Measurements from ENCODE around the gene ADRA2B.
A peak's percentile ranks its signal among the peaks of the same experiment; 100 is the strongest.
"Not testable (repeated sequence)": the region's sequence is repeated elsewhere in the genome, so short reads cannot be mapped to it uniquely, and the experiment has no call there.

ADRA2B gene

DNA sequence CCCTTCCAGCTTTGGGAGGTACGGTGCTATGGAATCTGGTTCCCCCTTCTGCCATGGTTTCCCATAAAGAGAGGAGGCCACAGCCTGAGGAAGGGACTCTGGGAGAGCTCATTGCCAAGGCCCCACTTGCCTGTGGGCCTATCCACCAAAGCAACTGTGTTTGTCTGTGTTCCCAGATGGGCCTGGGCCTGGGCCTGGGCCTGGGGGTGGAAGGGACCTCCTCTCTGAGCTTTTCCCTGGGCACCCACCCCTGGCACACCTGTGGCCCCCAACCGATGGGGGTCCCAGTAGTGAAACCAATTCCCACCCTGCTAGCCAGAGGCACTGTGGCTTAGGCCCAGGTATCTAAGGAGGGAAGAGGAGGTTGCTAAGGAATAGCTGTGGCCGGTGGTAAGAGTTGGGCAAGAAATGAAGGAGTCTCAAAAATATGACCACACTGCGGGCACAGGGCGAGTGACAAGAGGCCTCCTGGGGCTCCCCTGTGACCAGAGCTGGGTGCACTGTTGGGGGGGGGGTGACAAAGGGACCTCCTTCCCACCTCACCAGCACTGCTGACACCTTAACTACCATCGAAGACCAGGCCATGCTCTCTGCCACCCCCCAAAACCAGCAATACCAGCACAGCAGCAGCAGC is 33.8 kb upstream of the ADRA2B start:
- DNase-seq = no peak

DNA sequence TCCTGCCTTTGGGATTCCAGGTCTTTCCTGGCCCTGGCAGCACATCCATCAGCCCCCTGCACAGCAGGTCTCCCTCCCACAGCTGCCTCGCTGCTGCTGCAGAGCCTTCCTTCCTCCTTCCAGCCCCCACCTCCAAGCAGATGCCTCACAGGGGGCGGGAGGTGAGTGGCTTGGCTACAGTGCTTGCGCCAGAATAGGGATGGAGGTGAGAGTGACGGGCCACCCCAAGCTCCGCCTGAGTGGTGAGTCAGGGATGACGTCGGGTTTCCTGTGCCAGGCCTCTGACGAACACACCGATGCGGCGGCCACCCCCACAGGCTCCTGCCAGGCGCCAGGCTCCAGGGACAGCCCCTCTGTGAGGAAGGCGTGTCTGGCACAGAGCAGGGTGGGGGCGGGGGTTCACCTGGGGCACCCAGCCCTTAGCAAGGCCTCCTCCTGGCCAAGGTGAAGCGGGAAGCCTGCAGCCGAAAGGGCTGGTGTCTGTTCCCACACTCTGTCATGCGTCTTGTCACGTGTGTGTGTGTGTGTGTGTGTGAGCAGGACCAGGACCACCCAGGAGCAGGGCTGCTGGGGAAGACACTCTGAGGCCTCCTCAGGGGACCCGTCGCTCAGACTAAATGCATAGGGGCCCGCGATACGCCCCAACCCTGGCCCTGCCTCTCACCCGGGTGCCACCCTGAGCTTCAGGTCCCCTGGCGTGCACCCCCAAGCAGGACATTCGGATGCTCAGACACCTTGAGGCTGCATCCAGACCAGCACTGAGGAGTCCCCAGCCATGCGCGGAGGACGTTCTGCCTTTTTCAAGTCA is 32.2 kb upstream of the ADRA2B start:
- peak; percentile 53 to 76 for DNase-seq

DNA sequence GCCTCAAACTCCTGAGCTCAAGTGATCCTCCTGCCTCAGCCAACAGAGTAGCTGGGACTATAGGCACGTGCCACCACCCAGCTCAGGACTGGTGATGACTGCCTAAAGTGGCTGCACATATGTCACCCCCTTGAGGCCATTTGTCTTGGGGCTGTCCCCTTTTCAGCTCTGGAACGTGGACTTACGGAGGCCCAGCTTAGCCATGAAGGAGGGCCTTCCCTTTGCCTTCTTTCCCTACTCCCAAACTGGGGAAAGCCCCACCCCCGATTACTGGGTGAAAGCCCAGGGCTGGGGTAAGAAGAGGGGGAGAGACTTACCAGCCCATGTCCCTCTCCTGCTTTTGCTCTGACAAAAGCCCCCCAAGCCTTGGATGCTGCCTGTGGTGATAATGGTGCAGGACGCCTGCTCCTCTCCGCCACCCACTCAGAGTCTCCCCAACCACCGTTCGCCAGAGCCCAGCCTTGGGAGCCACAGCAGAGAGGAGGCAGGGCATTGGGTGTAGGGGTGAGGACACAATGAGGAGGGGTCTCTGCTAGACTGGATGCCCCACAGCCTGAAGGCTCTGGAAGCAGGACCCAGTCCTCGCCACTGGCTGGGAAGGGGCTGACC is 31.3 kb upstream of the ADRA2B start:
- DNase-seq = no peak

DNA sequence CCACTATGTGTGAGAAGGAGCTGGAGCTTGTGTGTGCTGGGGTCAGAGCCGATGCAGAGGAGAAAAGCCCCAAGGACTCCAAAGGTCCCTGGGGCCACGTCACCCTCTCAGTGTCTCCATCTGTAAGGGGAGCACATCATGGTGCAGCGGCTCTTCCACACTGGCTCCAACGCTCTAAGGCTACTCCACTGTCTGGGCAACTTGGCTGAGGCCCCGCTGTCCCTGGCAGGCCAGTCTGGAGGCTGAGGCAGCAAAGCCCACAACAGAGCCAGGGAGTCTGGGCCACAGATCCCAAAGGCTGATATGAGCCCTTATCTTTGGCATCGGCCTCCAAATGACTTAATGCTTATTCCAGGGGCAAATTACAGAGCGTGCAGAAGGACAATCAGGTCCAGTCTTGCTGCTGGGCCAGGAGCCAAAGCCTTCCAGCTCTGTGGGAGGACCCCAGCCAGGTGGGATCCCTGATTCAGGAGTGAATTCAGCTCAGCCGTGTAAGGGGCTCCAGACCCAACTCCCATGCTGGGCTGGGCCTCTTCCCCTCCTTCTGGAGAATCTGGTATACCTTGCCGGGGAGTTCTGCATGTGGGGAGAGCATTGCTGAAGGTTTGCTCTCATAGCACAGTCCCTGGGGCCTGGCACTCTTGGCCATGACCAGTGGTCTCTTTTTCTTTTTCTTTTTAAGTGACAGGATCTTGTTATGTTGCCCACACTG is 30.7 kb upstream of the ADRA2B start:
- DNase-seq = peak in 1 of 2 experiments; percentile 33

DNA sequence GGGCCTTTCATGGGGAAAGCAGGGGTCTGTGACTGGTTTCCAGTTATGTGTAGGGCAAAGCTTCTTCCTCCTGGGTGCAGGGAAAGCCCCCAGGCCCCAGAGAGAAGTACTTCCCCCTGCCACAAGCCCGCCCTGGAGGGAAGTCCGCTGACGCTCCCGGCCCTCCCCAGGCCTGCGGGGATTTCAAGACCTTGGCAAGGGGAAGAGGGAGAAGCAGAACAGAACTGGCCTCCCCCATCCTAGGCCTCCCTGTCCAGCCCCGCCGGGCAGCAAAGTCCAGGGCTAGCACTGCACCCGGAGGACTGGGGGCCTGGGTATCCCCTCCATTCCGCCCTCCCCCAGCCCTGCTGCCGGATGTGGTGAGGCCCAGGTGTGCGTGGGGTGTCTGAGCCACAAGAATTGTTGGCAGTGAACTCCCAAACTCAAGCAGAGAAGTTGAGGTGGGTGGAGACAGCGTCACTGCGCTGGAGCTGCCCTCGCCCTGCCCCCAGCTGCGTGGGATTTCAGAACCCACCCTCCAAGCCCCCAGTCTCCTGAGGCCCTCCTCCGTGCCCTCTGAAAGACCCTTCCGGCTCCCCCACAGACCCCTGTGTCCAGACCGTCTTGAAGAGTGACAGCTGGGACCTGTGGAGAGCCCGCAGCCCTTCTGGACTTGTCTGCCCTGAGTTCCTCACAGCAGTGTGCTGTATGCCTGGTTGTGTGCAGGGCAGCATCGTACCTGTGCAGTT is 29.9 kb upstream of the ADRA2B start:
- no peak for DNase-seq

DNA sequence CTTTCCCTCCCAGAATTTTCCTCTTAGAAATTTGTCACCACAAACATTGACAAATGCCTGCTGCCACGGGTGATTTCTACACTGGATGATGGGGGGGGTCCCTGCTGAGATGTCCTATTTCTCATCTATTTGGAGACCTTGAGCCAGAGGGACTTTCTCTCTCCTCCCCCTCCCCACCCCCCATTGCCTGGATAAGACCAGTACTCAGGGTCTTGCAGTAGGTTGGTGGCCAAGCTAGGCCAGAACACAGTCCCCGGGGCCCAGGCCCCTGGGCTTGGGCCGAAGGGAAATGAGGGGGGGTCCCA is 29.4 kb upstream of the ADRA2B start:
- DNase-seq = no peak

DNA sequence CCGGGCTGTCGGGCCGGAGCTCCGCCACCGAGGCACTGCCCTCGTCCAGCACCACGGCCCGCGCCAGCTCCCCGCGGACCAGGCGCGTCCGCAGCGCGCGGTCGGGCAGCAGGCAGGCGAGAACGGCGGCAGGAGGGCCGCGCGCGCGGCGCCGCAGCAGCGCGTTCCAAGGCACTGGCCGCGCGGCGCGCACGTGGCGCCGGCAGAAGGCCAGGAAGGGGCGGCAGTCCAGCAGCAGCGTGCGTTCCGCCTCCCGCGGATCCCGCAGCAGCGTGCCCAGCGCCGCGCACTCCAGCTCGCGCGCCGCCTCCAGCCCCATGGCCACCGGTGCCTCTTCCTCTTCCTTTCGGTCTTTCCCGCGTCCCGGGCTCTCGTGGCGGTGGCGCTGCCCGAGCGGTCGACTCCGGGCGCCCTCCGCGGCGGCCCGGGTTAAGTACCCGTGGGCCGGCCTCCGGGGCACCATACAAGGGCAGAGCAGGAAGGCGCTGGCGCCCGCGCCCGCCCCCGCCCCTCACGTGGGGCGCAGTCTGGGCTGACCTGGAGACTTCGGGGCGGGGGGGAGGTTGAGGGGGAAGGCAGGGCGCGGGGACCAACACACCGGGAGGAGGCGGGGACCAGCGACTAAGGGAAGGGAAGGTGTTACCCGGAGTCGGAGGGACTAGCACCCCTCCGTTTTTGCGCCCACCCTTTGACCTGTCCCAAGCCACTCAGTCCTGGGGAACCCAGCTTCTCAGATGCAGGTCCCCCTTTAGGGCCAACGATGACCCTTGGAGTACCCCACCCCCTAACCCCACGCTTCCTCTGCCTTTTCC is 28.9 kb upstream of the ADRA2B start, which contains the start of gene DUSP2:
Gene DUSP2, minus strand, starts transcription at position 405 of the 812 bp plus-strand sequence. Its CDS starts 86 bp downstream, at position 319.
- DNase-seq = peak; percentile 68 to 78

DNA sequence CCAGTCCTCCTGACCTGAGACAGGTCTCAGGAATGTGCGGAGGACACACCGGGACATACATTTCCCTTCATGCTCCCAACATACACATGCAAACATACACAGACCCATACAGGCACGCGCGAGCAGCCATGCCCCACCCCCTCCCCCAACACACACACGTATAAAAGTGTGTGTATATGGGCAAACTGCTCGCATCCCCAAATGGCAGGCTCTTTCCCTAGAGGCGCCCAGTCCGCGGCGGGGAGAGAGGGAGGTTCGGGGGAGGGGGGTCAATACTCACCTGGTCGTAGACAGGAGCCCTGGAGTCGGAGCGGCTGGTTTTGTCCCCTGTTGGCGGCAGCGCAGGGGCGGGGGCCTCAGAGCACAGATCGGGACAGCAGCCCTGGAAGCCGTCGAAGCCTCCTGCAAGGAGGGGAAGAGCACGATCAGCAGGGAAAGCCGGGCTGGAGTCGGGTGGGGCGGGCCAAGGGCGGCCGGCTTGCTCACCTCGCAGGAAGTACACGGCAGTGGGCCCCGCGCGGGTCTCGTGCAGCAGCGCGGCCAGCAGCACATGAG is 28.2 kb upstream of the ADRA2B start:
- peak in 1 of 2 experiments; percentile 24 for DNase-seq

DNA sequence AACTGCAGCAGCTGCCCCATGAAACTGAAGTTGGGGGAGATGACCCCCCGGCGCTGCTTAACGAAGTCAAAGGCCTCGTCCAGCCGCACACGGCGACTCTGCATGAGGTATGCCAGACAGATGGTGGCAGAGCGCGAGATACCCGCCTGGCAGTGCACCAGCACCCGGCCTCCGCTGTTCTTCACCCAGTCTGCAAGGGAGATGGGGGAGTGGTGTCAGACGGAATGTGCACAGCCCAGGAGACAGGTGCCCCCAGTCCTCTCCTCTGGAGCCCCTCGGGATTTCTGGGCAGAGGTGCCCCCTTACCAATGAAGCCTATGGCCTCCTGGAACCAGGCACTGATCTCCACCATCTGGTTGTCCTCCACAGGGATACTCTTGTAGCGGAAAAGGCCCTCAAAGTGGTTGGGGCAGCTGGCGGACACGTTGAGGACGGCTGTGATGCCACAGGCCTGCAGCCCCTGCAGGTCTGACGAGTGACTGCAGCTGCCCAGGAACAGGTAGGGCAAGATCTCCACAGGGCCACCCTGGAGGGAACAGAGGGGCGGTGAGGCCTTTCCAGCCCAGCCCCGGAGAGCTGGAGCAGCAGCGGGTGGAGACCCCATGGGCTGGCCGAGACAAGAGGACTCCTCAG is 27.6 kb upstream of the ADRA2B start:
- DNase-seq = peak; percentile 54 to 57

DNA sequence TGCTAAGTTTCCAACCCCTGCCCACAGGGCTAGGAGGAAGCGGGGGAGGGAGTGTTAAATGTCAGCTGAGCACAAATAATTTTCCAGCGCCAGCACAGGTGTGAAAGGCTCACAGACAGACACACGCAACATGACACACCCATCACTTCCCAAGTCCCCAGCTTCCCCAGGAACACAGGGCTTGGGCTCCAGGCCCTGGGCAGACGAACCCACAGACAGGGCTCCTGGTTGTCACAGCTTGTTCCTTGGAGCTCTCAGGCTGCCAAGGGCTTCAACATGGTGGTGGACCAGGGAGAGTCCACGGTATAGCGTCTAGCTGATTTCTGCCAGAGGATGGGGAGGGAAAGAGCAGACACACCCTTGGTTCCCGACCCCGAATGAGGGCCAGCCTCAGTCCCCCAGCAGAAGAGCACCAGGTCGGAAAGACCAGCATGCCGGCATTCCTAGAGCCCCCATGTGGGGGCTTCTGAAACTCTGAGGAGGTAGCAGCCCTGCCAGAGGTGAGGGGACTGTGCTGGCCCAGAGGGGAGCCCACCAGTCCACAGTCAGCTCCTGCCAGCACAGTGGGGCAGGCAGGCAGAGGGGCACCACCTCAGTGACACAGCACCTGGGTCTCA is 27.0 kb upstream of the ADRA2B start:
- DNase-seq = no peak

DNA sequence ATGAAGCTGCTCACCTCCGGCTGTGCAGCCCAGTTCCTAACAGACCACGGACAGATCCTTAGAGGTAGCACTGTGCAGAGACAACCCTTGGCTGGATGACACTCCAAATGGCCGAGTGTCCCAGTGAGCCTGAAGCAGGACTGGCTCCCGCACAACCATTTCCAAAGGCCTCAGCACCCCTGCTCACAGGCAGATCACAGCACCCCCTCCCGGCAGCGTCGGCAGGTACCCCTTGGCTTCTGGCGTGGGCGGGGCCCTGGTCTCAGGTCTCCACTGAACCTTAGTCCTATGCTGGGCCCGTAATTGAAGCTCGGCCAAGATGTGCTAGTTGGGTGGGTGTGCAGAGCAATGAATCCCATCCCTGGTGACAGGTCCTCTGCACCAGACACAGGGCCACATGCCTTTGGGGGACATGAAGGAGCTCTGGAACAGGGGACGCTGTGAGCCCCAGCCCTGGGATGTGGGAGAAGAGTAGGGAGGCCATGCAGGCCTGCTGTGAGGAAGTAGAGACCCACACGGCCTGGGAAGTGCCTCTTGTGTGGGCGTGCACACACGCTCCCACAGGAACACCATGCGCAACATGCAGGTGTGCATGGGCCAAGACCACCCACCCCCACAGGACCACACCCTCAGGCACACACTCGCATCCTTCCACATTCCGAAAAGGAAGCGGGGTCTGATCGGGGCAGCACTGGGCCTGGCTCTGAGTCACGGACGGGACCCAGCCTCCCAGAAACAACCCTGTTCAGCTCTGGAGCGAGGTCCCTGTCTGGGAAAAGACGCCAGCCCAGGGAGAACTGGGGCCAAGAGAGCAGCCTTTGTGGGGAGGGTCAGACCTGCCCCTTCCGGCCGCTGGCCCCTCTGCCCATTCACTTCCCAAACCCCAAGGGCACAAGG is 26.1 kb upstream of the ADRA2B start:
- no peak for DNase-seq

DNA sequence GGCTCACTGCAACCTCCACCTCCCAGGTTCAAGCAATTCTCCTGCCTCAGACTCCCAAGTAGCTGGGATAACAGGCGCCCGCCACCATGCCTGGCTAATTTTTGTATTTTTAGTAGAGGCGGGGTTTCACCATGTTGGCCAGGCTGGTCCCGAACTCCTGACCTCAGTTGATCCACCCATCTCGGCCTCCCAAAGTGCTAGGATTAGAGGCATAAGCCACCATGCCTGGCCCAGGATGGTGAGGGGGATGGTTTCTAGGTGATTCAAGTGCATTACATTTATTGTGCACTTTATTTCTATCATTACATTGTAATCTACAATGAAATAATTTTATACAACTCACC is 25.2 kb upstream of the ADRA2B start:
- not testable (repeated sequence) for DNase-seq

DNA sequence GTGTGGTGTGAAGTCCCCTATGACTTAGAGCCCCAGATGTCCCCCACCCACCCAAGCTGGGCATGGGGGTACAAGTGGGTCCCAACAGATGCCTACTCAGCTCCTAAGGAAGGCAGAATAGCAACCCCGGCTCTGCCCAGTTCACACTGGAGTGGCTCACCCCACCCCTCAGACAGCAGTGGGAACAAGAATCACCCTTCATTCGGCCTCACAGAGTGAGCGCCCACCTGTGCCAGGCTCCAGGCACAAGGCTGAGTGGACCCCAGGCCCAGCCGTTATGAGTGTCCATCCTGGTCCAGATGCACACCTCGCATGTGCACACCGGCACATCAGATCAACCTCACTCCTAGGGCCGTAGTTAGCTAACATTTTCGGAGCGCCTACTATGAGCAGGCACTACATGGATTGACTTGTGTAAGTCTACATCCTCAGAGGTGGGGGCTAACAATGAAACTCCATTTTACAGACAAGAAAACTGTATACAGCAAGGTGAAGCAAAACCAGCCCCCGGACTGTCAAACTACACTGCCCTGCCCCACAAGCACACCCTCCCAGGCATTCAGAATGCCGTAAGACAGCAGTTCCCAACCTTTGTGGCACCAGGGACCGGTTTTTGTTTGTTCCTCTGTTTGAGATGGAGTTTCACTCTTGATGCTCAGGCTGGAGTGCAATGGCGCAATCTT is 24.7 kb upstream of the ADRA2B start:
- DNase-seq = no peak

DNA sequence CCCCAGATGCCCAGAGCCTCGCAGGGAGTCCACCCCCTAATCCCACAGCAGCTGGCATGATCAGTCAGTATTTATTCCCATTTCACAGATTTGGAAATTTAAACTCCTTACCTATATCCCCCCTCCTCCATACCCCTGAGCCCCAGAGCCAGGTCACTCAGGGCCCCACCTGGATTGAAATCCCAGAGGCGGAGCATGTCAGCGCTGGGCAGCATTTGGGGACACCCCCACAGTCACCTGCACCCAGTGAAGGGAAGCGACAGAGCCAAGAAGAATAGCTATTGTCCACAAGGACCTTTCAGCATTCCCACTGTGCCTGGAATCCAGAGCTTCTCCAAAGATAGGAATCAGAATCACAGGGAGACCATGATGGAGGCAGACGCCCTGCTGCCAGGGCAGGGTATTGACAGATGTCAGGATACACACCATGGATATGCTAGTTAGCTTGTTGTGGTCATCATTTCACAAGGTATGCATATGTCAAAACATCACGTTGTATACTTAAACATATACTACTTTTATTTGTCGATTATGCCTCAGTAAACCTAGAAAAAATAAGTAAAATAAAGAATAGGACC is 22.9 kb upstream of the ADRA2B start:
- no peak for DNase-seq

DNA sequence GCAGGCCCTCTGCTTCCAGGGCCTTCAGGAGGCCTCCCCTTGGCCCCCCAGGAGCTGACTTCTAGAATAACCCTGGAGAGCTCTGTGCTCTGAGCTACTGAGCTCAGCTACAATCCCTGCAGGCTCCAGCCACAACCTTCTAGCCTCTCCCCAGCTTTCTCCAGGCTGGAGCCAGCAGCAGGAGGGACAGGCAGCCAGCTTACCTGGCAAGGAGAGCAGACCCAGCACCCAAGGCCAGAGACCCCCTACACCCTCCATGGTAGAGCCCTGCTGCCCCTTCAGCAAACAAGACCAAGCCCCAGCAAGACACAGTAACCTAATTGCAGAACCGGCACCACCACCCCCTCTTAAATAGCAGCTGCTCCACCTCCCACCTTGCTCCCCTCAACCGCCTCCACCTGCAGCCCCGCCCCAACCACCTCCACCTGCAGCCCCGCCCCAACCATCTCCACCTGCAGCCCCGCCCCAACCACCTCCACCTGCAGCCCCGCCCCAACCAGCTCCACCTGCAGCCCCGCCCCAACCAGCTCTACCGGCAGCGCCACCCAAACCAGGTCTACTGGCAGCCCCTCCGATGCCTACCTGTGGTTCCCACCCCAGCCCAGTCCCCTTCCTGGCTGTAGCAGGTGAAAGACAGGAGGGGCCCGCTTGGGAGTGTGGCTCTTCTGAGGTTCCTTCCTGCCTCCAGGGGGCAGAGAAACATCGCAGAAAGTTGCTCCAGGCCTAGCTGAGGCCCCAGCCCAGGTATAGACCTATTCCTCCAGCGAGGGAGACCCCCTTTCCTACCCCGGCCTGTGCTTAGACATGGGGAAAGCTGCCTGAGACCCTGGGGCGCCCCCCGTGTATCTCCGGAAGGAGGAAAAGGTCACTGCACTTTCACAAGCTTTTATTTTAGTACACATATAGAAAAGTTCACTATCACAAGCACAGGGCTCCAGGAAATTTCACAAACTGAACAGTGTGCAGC is 22.1 kb upstream of the ADRA2B start, which contains the start of gene ASTL:
Gene ASTL, minus strand, starts transcription at position 324 of the 967 bp plus-strand sequence. Its CDS starts 66 bp downstream, at position 258.
- peak; percentile 50 to 58 for DNase-seq

DNA sequence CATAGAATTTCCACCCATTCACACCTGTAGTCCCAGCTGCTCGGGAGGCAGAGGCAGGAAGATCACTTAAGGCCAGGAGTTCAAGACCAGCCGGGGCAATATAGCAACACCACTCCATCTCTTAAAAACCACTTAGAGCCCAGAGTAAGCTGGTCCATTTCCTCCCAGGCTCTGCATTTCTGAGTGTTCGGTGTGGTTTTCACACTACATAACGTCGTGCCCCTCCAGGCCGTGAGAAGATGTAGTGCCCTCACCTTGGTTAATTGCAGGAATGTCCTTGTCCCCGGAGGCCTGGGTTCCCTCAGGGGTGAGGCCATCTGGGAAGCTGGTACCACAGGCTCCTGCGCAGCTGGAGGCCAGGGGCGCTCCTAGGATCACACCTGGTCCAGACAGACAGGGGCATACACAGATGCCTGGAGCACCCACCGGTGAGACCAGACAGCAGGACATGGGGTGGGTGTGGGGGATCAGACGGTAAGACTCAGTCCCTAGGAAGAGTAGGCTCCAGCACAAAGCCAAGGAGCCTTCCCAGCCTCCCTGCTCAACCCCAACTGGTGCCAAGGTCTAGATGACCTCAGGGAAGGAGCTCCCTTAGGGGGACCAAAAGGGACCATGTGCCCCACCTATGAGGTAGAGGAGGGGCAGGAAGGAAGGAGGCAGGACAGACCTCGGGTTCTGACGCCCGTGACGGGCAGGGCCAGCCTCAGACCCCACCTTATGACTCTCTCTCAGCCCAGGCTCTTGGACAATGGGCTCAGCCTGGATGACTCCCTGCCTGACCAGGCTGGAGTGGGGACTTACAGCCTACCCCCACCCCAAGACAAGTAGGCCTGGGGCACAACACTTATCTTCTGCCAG is 21.2 kb upstream of the ADRA2B start:
- DNase-seq = no peak
